ENCODE measurements around the gene CSTF3.
"Not testable (repeated sequence)": the region's sequence is repeated elsewhere in the genome, so short reads cannot be mapped to it uniquely, and the experiment has no call there.

The CSTF3 gene
- total RNA-seq: 21.7 to 46.2 (median 31.9) reads per million in 18 experiments

DNA sequence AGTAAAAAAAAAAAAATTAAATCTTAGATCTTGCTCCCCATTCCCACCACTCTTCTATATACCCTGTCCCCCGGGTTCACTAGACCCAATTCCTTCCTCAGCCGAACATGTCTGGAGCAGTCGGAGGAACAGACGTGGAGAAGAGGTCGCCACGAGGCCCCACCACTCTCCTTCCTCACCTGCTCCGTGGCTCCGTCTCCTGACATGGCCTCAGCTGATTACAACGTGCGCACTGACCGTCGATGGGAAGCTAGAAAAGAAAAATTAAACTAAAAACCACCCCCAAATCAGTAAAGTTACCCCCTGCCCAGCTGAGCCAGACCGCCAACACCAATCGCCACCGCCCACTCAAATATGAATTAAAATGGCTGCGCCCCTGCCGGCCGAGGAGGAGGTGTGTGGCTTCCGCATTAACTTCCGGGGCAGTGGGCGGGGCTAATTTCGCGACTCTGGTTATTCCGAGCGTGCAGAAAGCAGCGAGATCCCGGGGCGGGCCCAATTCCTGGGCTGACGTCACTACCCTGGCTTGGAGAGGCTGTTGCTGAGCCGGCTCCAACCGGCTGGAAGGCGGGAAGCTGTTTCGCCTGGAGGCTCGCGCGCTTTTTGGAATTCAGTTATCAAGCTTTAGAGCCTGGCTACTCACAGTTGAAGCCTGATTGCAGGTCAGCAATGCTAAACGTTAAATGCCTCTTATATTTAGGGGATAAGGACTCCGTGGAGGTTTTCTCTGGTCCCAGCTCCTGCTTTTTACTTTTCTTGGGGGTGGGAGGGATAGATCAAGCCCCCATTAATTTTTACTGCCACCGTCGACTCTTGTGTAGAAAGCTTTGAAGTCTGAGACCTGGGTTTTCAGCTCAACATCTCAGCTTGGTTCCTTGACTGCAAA, at the start of gene CSTF3:
Gene CSTF3 (minus strand): TSS at position 361 of the 886 bp plus-strand sequence. CDS start 155 bp downstream, at position 206.
- peak; percentile 99 to 100 for DNase-seq

DNA sequence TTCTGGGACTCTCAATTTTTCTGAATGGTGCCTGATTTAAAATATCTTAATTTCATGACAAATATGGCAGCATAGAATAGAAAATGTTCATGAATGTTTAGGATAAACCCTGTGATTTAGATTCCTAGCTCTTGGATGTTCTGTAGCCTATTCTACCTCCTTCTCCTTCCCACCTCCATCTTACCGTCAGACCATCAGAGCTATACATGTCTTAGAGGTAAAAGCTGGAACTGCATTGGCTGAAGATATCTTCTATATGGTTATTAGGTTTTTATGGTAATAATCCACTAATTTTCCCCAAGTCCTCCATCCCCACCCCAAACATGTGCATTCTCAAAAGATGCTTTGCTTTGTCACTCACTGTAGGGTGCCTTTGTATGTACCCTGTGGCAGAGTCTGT, 46.9 kb upstream of the CSTF3 start:
- no peak for DNase-seq

DNA sequence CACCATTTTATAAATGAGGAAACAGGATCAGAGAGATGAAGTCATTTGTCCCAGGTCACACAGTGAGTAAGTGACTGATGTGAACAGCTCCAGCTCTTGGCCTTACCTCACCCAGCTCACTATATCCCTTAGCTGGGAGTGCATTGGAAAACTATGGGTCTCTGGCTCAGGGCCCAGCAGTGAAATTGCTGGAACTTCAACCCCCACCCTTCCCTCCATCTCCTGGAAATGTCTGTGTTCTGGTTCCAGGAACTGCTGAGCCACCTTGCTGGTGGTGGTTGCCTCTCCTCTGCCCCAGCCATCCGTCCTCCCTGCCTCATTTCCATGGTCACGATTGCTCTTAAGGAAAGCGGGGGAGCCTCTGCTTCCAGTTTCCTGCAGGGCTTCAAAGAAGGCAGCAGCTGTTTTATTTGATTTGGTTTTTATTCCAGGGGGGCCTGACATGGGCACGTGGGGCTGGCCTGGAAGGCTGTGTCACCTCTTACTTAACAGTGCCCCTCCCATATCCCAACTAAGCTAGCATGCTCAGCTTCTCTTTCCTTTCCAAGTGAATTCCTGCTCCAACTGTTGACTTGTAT, 46.2 kb upstream of the CSTF3 start:
- peak; percentile 29 to 44 for DNase-seq

DNA sequence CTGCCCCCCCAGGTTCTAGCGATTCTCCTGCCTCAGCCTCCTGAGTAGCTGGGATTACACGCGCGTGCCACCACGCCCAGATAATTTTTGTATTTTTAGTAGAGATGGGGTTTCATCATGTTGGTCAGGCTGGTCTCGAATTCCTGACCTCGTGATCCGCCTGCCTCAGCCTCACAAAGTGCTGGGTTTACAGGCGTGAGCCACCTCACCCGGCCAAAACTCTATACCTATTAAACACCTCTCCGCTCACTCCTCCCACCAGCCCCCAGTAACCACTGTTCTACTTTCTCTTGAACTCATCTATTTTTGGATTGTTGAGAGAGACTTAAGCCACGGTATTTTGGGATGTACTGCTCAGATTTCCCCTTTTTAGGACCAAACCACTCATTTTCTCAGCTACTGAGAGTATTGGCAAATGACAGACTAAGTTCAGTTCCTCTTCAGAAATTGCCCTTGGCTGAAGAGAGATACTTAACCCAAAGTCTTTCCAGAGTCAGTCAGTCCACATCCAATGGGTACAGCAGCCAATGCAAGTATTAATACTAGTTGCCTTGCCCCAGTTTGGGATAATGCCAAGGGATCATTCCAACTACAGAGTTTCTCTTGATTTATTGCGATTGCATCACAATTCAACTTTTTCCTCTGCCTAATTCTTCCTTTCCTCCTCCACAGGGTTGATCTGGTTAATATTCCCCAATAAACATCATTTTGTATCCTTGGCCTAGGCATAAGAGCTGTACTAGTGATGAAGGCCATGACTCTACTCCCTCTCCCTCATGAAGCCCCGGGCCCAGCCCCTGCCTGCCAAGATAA, 36.8 kb upstream of the CSTF3 start:
- DNase-seq: peak; percentile 78 to 89

DNA sequence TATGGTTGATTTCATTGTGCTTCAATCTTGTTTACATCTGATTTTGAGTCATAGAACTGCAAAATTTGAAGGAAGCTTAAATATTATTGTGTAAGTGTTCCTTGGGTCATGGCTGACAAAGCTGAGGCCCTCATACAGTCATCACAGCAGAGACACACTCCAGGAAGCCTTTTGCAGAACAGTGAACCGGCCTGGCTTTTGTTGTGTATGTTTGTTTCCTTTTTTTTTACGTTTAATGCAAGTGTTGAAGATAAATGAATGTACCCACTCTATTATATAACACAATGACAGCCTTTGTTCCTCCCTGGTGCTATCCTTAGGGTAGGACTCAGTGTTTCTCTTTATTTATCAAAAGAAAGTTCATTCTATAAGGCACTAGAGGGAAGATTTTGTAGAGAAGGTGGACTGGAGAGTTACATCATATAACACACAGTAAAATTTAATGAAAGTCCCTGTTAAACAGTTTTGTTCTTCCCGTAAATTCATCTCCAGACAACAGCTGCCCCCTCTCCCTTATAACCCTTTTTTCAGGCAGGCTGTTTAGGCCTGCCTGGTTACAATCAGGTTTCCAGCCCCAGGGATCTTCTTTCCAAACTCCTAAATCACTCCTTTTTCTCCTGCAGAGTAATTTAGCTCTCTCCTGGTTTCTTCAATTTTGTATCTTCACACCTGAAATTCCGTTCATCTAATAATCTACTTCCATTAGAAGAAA, 34.3 kb upstream of the CSTF3 start:
- peak; percentile 86 to 90 for DNase-seq

DNA sequence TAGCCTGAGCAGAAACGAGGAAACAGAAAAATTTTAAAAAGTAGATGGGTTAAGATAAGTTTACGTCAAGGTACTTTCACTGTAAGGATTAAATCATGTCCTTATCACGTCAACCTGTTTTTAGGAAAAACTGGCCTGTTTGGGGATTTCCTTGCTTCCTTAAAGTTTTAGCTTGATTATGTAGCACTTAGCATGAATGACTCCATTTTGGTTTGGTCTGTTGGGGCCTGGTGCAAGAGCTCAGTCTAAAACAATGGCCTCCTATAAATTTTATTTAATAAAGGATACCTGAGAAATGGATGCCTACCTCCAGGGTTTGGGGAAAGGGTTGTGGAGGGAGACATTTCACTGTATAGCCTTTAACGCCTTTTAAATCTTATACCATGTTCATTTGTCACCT, 33.2 kb upstream of the CSTF3 start:
- no peak for DNase-seq

DNA sequence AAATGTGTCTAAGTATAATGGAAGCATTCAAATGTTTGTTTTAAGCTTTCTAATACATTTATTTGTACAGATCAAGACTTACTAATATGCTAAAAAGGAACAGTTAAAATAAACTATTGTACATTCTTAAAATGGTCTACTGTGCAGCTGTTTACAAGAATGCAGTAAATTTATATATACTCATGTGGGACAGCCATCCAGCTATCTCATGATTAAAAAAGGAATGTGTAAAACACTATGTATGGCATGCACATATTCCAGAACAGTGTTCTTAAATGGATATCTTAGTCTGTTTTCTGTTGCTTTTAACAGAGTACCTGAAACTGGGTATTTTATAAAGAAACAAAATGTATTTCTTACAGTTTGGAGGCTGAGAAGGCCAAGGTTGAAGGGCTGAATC, 30.2 kb upstream of the CSTF3 start:
- no peak for DNase-seq

DNA sequence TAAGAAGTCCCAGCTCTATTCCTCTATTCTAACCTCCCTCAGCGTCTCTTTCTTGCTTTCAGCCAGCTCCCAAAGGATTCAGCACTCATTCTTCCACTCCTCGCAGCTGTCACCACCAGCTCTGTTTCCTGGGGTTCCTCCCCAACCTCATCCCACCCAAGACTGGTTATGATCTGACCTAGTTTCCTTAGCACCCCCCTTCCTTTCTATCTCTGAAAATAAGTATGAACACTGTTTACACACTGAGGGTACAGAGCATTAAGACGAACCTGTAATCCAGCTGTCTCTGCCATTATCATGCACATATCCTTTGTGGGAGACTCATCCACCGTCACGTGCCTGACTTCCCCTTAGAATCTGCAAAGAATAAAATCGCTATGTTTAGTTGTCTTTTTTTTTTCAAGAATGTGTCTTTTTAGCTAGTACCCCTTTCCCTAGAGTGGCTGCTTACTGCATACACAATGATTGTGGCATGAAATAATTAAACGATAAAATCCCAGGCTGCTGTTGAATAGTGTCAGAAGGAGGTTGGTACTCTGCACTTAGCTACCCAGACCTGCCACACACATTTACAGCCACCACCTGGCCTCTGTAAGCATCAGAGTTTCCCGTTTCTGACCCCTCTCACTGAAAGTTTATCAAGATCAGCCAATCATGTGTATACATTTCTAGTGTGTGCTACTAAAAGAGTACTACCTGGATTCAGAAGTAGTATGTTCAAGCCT, 26.9 kb upstream of the CSTF3 start:
- DNase-seq: peak; percentile 53 to 56

DNA sequence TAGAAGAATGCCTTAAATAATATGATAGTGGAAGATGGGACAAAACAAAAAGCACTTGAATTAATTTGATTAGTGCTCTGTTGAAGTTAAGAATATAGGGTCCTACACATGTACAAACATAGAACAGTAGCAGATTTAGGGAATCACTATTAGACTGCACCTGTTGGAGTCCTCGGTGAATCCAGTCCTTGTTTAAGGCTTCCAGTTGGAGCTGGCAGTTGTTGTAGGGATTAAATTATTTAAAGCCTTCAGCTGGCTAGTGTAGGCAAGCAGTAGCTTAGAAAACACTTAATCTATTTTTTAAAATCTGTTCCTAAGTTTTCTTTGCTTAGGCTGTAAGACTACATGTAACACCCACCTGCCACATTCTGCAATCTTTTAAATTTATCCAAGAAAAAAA, 24.5 kb upstream of the CSTF3 start:
- no peak for DNase-seq

DNA sequence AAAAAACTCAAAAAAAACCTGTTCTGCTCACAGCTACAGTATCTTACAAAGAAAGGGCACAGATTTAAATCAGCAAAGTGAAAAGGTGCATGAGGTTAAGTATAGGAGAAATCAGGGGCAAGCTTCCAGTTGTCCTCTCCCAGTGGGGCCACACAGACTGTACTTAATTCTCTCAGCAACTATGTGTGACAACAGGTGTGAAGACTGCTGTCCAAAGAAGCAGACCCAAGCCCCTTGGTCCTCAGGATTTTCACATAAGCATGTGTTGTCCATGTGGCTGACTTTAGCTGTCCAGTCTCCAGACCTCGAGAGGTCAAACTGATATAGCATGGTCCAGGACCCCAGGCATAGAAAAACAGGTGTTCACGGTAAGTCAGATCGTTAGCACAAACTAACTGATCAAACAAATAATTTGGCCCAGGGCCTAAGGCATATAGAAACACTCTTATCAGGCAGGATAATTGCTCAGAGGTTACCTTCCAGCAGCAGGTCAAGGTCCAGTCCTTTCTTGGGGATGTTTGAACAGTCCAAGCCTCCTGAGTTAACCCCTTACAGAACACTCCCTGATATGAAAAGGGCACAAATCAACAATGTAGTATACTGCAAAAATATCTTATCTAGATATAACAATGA, 21.1 kb upstream of the CSTF3 start:
- no peak for DNase-seq

DNA sequence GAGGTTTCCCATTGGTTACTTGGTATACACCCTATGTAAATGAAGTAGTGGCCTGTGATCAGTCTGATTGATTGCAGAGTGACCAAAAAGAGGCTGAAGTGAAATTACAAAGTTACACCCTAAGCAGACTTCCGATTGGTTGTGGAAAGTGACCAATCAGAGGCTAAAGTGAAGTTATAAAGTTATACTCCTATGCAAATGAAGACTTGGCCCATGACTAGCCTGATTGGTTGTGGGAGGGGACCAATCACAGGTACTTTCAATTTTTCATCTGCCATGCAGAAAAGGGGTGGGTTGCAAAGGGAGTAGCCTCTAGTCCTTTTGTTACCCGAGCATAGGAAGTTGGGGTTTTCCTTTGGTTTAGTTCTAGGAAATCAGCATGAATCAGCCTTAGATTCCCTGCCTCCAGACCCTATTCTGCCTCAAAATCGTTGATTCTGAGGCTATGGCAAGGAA, 18.1 kb upstream of the CSTF3 start:
- peak; percentile 52 to 65 for DNase-seq

DNA sequence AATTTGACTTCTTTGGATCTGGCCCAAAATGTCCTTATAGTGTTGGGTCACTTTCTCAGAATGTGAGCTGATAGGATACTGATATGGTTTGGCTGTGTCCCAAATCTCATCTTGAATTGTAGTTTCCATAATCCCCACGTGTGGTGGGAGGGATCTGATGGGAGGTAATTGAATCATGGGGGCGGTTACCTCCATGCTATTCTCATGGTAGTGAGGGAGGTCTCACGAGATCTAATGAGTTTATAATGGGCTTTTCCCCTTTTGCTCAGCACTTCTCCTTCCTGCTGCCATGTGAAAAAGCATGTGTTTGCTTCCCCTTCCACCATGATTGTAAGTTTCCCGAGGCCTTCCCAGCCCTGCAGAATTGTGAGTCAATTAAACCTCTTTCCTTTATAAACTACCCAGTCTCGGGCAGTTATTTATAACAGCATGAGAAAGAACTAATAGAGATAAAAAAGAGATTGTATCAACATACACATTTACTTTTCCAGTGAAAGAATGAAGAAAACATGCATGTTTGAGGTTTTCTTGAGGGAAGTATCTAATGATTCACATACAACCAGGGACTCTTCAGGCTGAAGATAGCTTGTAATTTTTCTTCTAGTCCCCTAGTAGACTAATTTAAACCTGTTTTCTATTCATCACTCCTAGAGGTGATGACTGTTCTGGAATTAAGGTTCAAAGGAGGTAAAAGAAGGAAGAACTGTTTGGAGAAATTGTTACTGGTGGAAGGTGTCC, 17.3 kb upstream of the CSTF3 start:
- peak; percentile 77 to 83 for DNase-seq

DNA sequence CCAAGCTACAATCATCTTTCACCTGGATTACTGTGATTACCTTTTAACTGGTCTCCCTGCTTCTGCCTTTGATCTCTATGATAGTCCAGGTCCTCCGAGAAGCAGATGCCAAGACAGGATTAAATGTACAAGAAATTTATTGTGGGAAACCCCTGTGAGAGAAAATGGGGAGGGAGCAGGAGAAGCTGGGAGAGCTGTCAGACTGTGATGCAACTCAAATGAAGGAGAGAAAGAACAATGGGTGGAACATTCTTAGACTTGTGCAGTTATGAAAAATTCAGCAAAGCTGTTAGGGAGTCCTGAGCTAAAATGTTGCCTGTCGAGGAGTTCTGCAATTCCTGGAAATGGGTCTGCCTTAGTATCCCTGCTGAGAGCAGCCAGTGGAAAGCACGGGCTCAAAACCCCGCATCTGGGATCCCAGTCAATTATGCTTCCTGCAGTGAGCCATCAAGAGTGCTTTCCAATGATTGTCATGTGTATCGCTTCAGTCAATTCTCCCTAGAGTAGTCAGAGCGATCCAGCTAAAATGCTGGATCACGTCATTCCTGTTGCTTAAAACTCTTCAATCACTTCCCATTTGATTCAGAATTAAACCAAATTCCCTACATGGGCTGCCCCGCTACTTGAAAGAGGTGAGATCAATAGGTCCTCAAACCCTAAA, 16.5 kb upstream of the CSTF3 start:
- DNase-seq: no peak

DNA sequence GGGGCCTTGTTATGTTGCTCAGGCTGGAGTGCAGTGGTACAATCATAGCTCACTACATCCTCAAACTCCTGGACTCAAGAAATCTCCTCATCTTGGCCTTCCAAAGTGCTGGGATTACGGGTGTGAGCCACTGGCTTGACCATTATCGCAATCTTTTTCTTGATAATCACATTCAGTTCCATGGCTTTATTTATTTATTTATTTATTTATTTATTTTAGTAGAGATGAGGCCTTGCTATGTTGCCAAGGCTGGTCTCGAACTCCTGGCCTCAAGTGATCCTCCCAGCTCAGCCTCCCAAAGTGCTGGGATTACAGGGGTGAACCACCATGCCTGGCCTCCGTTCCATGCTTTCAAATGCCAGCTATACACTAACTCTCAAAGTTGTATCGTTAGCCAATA, 15.5 kb upstream of the CSTF3 start:
- not testable (repeated sequence) for DNase-seq

DNA sequence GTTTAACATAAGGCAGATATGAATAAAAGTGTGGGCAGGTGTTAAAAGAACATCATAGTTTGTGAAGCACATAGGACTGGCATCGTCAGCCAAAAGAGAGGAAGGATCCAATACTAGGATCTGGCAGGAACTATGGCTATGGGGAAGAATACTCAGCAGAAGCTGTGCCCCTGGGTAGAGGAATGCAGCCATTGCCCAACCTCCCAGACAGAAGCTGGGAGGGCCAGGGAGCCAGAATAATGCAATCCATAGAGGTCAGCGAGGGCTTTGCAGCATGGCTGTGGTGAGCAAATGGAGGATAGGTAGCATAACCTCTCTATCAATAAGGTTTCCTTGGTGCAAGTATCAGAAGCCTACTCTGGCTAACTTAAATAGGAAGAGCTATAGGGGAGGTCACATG, 11.7 kb upstream of the CSTF3 start:
- peak; percentile 69 to 74 for DNase-seq

DNA sequence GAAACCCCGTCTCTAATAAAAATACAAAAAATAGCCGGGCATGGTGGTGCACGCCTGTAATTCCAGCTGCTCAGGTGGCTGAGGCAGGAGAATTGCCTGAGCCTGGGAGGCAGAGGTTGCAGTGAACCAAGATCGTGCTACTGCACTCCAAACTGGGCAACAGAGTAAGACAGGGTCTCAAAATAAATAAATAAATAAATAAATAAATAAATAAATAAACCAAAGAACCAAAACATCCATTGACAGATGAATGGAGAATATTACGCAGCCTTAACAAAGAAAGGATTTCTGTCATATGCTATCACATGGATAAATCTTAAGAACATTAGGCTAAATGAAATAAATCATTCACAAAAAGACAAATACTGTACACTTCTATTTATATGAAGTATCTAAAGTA, 11.1 kb upstream of the CSTF3 start:
- no peak for DNase-seq

DNA sequence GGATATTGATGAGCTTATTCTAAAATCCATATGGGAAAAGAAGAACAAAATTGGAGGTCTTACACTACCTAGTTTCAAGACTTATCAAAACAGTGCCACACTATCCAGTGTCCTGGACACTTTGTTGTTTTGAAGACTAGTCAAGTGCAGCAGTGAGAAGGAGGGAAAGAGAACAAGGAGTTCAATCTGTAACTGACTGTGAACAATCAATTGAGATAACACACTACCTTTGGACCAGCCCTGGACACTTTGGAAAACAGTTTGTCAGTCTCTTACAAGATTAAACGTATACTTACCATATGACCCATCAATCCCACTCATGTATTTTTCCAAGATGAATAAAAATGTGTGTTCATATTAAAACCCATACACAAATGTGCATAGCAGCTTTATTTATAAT, 10.0 kb upstream of the CSTF3 start:
- no peak for DNase-seq

DNA sequence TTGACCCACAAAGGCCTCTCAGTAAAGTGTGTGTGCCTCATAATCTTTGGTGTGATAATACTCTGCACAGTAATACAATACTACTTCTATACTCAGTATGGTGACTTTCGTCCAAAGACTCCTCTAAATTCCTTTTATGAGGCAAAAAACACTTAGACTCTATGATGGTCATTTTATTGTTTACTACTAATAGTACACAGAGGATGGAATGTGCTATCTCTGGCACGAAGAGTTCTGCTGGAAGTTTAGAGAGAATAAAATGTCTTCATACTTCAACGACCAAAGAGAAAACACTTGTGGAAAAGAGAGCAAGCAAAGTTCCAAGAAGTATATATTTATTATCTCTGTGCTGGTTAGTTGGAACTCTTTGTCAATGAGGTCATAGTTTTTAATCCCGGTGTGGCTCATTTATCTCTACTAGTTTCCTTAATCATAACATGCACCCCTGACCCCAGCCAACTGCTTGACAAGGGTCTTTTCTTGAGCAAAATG, 7.5 kb upstream of the CSTF3 start:
- no peak for DNase-seq

DNA sequence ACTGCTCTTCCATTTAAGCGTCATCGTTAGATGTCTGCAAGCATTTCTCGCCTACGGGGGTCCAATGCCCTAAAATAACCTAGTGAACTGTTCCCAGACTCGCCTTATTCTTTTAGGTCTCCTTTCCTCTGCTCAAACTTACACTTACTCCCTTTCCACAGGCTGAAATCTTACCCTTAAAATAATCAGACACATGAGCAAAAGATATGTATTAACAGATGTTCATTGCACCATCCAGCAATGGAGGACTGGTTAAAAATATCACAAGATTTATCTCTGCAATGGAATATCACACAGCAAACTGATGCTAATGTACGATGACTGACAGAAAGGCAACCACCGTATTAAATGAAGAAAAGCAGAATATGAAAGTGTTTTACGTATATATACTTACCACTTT, 1.6 kb upstream of the CSTF3 start:
- no peak for DNase-seq

DNA sequence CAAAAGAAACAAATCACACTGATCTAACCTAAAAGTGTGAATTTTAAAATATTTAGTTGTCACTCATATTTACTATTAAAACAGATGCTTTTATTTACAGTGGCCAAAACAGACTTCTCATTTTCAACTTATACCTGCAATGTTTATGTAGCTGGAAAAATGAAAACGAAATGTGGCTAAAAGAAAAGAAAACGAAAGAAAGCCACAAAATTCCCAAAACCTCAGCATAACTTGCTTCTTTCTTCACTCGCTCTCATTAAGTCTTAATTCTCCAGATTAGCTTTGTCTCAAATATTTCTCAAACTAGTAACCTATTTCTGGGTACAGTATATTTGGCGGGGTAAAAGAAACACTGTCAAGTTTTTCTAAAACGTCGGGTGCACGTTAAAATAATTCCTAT, 693 bp downstream of the CSTF3 start:
- DNase-seq: no peak

Data from inflammatory macrophage (primary cell).